GM12878 (cell line): ENCODE measurements around the gene DNAJC16. TPM values are rescaled to one million over a fixed set of nuclear protein-coding genes. Genes with fewer than 3 reads are reported as not detected.

ENCODE experiments used
- ATAC-seq: fragments of 200-7000 bp; cut with Tn5 transposase; 3 replicates; pipeline ENCODE4 v1.9.1; 2020; ENCODE audit warnings: mild to moderate bottlenecking, moderate library complexity
- BruUV-seq: library from RNA; stranded (reverse); fragments of 400-500 nt; replicated peaks from 2 replicates; lab custom pipeline; 2021; lab: Mats Ljungman, UMichigan
- CTCF ChIA-PET: fragments of 300-600 bp; sonication (Branson Sonifier 250); formaldehyde crosslinking; extraction: SDS; loops from one replicate; lab custom pipeline; 2021; ENCODE audit warnings: inconsistent platforms; lab: Yijun Ruan, JAX
- POLR2A ChIA-PET: fragments of 350-600 bp; formaldehyde crosslinking; extraction: SDS; loops from one replicate; lab custom pipeline; 2021; ENCODE audit warnings: inconsistent platforms; lab: Charles Lee
- RAD21 ChIA-PET: fragments of 300-600 bp; sonication (Branson Sonifier 250); formaldehyde crosslinking; loops from one replicate; lab custom pipeline; 2023; ENCODE audit warnings: antibody characterized with exemption; ENCODE audit not compliant: unreplicated experiment; lab: Charles Lee
- SMC1A ChIA-PET: fragments of 300-600 bp; sonication (Branson Sonifier 250); formaldehyde crosslinking; loops from one replicate; lab custom pipeline; 2023; ENCODE audit not compliant: unreplicated experiment, uncharacterized antibody; lab: Charles Lee
- DNase-seq: peaks from one replicate; pipeline ENCODE4 v3.0.0-alpha.2; 2011; ENCODE audit warnings: low read depth, low spot score
- FAIRE-seq: peaks from 3 replicates; lab custom pipeline; 2011; peaks lifted over from hg19 to GRCh38; lab: Jason Lieb, UNC
- H2AFZ ChIP-seq: 2 replicates; pipeline ENCODE4 v1.6.0; 2011; ENCODE audit warnings: low read depth, low read length, control low read depth; ENCODE audit not compliant: control insufficient read depth
- H3K27ac ChIP-seq: 2 replicates; pipeline ENCODE4 v1.5.1; 2011; ENCODE audit warnings: control low read depth; ENCODE audit not compliant: control insufficient read depth, insufficient read depth
- H3K27me3 ChIP-seq, 2 experiments: replicated peaks in 1 of 2; 2 replicates each; pipeline versions ENCODE4 v1.6.0 to v1.6.1; 2011; ENCODE audit warnings: low read length in 1 of 2; ENCODE audit not compliant: control insufficient read depth in 2 of 2, insufficient read depth in 2 of 2
- H3K36me3 ChIP-seq, 2 experiments: 2 replicates each; pipeline ENCODE4 v1.5.1; 2011; ENCODE audit warnings: low read length in 1 of 2; ENCODE audit not compliant: control insufficient read depth in 2 of 2, insufficient read depth in 2 of 2
- H3K4me1 ChIP-seq: 2 replicates; pipeline ENCODE4 v1.6.1; 2011; ENCODE audit warnings: mild to moderate bottlenecking, low read length, moderate library complexity, mixed read lengths; ENCODE audit not compliant: control insufficient read depth, insufficient read depth
- H3K4me2 ChIP-seq: 2 replicates; pipeline ENCODE4 v1.6.0; 2011; ENCODE audit warnings: control low read depth; ENCODE audit not compliant: control insufficient read depth, insufficient read depth
- H3K4me3 ChIP-seq: fragments of 200-600 bp; sonication (generic); 2 replicates; pipeline ENCODE4 v1.5.1; 2016
- H3K79me2 ChIP-seq: 2 replicates; pipeline ENCODE4 v1.6.0; 2011; ENCODE audit warnings: low read length; ENCODE audit not compliant: control insufficient read depth, insufficient read depth
- H3K9ac ChIP-seq: 2 replicates; pipeline ENCODE4 v1.8.0; 2011; ENCODE audit warnings: low read length, control low read depth, mixed read lengths; ENCODE audit not compliant: control insufficient read depth, insufficient read depth
- H3K9me3 ChIP-seq: replicated peaks from 3 replicates; pipeline ENCODE4 v1.5.1; 2011; ENCODE audit warnings: mild to moderate bottlenecking, low read length; ENCODE audit not compliant: control insufficient read depth, insufficient read depth
- H4K20me1 ChIP-seq: 2 replicates; pipeline ENCODE4 v1.6.0; 2011; ENCODE audit not compliant: control insufficient read depth, insufficient read depth
- ATF7 ChIP-seq: fragments of 450-650 bp; IDR thresholded peaks from 2 replicates; pipeline ENCODE4 v1.6.1; 2016; ENCODE audit warnings: low read depth, mild to moderate bottlenecking
- KDM1A ChIP-seq: fragments of 200-600 bp; sonication (generic); IDR thresholded peaks from 2 replicates; pipeline ENCODE4 v1.6.1; 2016; ENCODE audit warnings: borderline replicate concordance
- MXI1 ChIP-seq: fragments of 150-350 bp; IDR thresholded peaks from 2 replicates; pipeline ENCODE4 v1.6.1; 2011; ENCODE audit warnings: low read depth, mild to moderate bottlenecking, inconsistent platforms, low read length, improper control_type of control experiment
- NFXL1 ChIP-seq: fragments of 450-650 bp; IDR thresholded peaks from 2 replicates; pipeline ENCODE4 v1.6.1; 2017; ENCODE audit warnings: antibody characterized with exemption, mild to moderate bottlenecking, borderline replicate concordance
- POLR2AphosphoS5 ChIP-seq: IDR thresholded peaks from 2 replicates; pipeline ENCODE4 v1.6.1; 2011; ENCODE audit warnings: mild to moderate bottlenecking, low read length, inconsistent platforms
- RELA ChIP-seq: fragments of 450-650 bp; IDR thresholded peaks from 2 replicates; pipeline ENCODE4 v1.8.0; 2014; ENCODE audit warnings: borderline replicate concordance; ENCODE audit not compliant: partially characterized antibody
- RUNX3 ChIP-seq: IDR thresholded peaks from 2 replicates; pipeline ENCODE4 v1.6.1; 2012; ENCODE audit warnings: low read length, inconsistent platforms
- SMAD1 ChIP-seq: fragments of 450-650 bp; IDR thresholded peaks from 2 replicates; pipeline ENCODE4 v1.6.1; 2018; ENCODE audit warnings: mild to moderate bottlenecking, low read depth; ENCODE audit not compliant: partially characterized antibody
- SPI1 ChIP-seq: IDR thresholded peaks from 2 replicates; pipeline ENCODE4 v1.6.1; 2011; ENCODE audit warnings: low read depth, mild to moderate bottlenecking, low read length, moderate library complexity, borderline replicate concordance; ENCODE audit not compliant: insufficient read depth
- STAT3 ChIP-seq: IDR thresholded peaks from 2 replicates; pipeline ENCODE4 v1.6.1; 2011; ENCODE audit warnings: low read depth, low read length, improper control_type of control experiment
- TCF3 ChIP-seq: IDR thresholded peaks from 2 replicates; pipeline ENCODE4 v1.6.1; 2012; ENCODE audit warnings: low read depth, mild to moderate bottlenecking, low read length, borderline replicate concordance; ENCODE audit not compliant: insufficient read depth
- WGBS: methylation state at CpG from one replicate; pipeline ENCODE4 v1.1.6; 2016; ENCODE audit warnings: low lambda C conversion rate; ENCODE audit not compliant: insufficient replicate concordance, insufficient coverage; ENCODE audit errors: missing lambda C conversion rate; 5-methylcytosine and 5-hydroxymethylcytosine counted together
- in situ Hi-C: fragments of 300-500 bp; cut with MboI; formaldehyde crosslinking; loops from 9 replicates; pipeline ENCODE4 v1.14.3; 2018; ENCODE audit warnings: mixed read lengths
- intact Hi-C: fragments of 100-400 bp; cut with micrococcal nuclease; formaldehyde crosslinking; loops from one replicate; pipeline ENCODE4 v1.14.2; 2022; ENCODE audit not compliant: unreplicated experiment
- polyA plus RNA-seq, 11 experiments: library from polyadenylated mRNA; depleted of rRNA in 4 of 11; unstranded in 6 of 11; stranded (reverse) in 5 of 11; fragments of >200 nt; fragmentation: Nextera tagmentation in 4 of 11; fragmentation: Illumina TruSeq in 1 of 11; extraction: Ambion mirVana in 4 of 11; extraction: Trizol in 1 of 11; gene quantifications; 1 replicate in 1 of 11; 2 replicates in 10 of 11; pipeline versions ENCODE4 v1.2.1 to v1.2.3, GENCODE V29; 2011 to 2016; ENCODE audit warnings: inconsistent platforms in 2 of 11, missing spikeins in 2 of 11, low read depth in 1 of 11
- total RNA-seq, 4 experiments: library from RNA; depleted of rRNA in 3 of 4; stranded (reverse); fragments of >200 nt in 3 of 4; fragmentation: Illumina TruSeq in 1 of 4; extraction: Trizol in 1 of 4; gene quantifications; 2 replicates each; pipeline versions ENCODE4 v1.2.1 to v1.2.3, GENCODE V29; 2013 to 2021
- TF ChIP-seq, protein P1 (sequence below): fragments of 450-650 bp; IDR thresholded peaks from 2 replicates; pipeline ENCODE4 v1.6.1; 2014; ENCODE audit warnings: mild to moderate bottlenecking

Gene DNAJC16
- total and polyA plus RNA-seq, 10 of the 15 experiments (the other 5 are each of a cell fraction or from before 2014, with no cell fraction given): 2.4 to 12.7 (median 7.8) TPM

DNA sequence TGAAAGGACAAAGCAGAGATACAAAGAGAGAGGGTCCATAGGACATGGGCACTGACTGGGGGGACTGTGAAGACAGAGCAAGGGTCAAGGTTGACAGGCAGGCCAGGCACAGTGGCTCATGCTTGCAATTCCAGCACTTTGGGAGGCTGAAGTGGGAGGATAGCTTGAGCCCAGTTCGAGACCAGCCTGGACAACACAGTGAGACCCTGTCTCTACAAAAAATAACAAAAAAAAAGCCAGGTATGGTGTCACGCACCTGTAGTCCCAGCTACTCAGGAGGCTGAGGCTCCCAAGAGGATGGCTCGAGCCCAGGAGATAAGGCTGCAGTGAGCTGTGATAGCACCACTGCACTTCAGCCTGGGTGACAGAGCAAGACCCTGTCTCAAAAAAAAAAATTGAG, 7.0 kb upstream of the DNAJC16 start:
- intact Hi-C loops (loop anchor here (10.0 kb wide), 2 partner anchors 325 to 455 kb away; partner anchors contain the start of genes SPEN and ZBTB17), in situ Hi-C loops (no loop called here)
- ChIA-PET RAD21 (no interaction called here), POLR2A (no interaction called here), CTCF (no interaction called here), SMC1A (no interaction called here)
- no peak for DNase-seq
- no peaks in the 10 kb centered on the region; a peak in 1 of 4 replicates for H3K36me3 ChIP-seq
- WGBS: 82% methylated on average over 3 of the region's 3 CpGs
- no peaks in the 10 kb centered on the region for H4K20me1 ChIP-seq
- peaks cover 17% of the 10 kb centered on the region for H3K4me1 ChIP-seq
- no peak overlapping the region for H3K9ac ChIP-seq
- no peaks in the 10 kb centered on the region for H3K27me3 ChIP-seq
- TF ChIP-seq, protein P1, sequence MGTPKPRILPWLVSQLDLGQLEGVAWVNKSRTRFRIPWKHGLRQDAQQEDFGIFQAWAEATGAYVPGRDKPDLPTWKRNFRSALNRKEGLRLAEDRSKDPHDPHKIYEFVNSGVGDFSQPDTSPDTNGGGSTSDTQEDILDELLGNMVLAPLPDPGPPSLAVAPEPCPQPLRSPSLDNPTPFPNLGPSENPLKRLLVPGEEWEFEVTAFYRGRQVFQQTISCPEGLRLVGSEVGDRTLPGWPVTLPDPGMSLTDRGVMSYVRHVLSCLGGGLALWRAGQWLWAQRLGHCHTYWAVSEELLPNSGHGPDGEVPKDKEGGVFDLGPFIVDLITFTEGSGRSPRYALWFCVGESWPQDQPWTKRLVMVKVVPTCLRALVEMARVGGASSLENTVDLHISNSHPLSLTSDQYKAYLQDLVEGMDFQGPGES: no peak
- no peak for TF ChIP-seq TCF3
- no peak for TF ChIP-seq RUNX3
- TF ChIP-seq SPI1: no peak
- no peak for TF ChIP-seq NFXL1
- no peak for TF ChIP-seq RELA
- no peak for TF ChIP-seq STAT3
- TF ChIP-seq ATF7: no peak
- no peak for TF ChIP-seq MXI1
- TF ChIP-seq SMAD1: no peak
- no peak for TF ChIP-seq KDM1A
- TF ChIP-seq POLR2AphosphoS5: no peak
- no peak overlapping the region for H3K4me2 ChIP-seq
- ATAC-seq: no peak
- no peak overlapping the region for H3K4me3 ChIP-seq
- H3K27ac ChIP-seq: no peak overlapping the region
- H3K9me3 ChIP-seq: no peaks in the 10 kb centered on the region
- FAIRE-seq: no peak
- no TSS peak for BruUV-seq
- H3K79me2 ChIP-seq: peaks cover 6% of the 10 kb centered on the region
- H2AFZ ChIP-seq: no peak overlapping the region
